SK-N-MC (cell line): ENCODE results near the gene GRB10.

Source experiments
- DNase-seq: peaks from one replicate; pipeline ENCODE4 v3.0.0-alpha.2; 2011; ENCODE audit warnings: low read depth, low spot score
- H3K27ac ChIP-seq: fragments of 200-600 bp; sonication (generic); 2 replicates; pipeline ENCODE4 v1.5.1; 2016; ENCODE audit warnings: mixed run types
- H3K36me3 ChIP-seq: fragments of 200-600 bp; sonication (generic); 2 replicates; pipeline ENCODE4 v1.6.1; 2017; ENCODE audit warnings: antibody characterized with exemption, low read length, mixed read lengths; ENCODE audit not compliant: insufficient read depth
- H3K4me3 ChIP-seq: fragments of 200-600 bp; sonication (generic); 2 replicates; pipeline ENCODE4 v1.5.1; 2016
- H3K9ac ChIP-seq: fragments of 200-600 bp; sonication (generic); 2 replicates; pipeline ENCODE4 v1.8.0; 2017; ENCODE audit warnings: mixed run types, mixed read lengths; ENCODE audit not compliant: insufficient read length
- H3K9me3 ChIP-seq: fragments of 200-600 bp; sonication (generic); 2 replicates; pipeline ENCODE4 v1.6.1; 2017; ENCODE audit warnings: low read depth, mild to moderate bottlenecking, antibody characterized with exemption, low read length, moderate library complexity, mixed read lengths
- EZH2 ChIP-seq: fragments of 200-600 bp; sonication (generic); IDR thresholded peaks from one replicate; pipeline ENCODE4 v1.6.1; 2017; ENCODE audit warnings: antibody characterized with exemption
- FOXP2 ChIP-seq: optimal IDR thresholded peaks from 2 replicates; pipeline ENCODE3; 2011; ENCODE audit warnings: mild to moderate bottlenecking, moderate library complexity; ENCODE audit not compliant: insufficient read depth; ENCODE audit errors: extremely low read length, control extremely low read depth
- POLR2AphosphoS5 ChIP-seq: IDR thresholded peaks from 2 replicates; pipeline ENCODE4 v1.6.1; 2012; ENCODE audit warnings: mild to moderate bottlenecking, low read depth, low read length, borderline replicate concordance

The GRB10 gene

DNA sequence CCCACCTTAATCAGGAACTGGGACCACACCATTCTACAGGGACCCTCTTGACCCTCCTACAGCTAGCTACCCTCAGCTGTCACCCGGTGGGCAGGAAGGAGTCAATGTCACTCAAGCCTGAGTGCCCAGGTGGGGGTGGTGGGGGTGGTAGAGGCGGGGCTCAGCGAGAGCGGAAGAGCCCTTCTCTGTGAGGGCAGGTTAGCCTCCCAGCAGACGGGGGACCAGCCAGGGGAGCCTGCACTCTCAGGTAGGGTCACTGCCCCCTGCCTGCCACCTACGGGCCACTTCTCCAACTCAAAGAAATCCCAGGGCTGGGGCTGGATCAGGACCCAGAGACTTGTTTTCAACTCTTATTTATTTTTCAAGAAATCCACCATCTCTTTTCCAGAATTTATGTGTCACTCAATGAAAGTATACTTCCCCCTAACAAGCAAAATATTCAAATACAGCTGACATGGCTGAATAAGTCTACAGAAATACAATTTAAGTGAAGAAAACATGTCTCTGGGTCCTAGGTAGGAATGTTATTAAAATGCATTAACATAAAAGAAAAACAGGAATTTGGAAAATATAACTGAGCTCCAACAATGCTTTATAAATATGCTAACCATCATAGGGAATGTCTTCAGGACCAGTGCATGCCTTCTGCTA is 154.1 kb downstream of the GRB10 start:
- TF ChIP-seq FOXP2 (no peak), POLR2AphosphoS5 (no peak)
- Histone ChIP-seq H3K27ac (no peak overlapping the region), H3K9me3 (no peaks in the 10 kb centered on the region), H3K4me3 (no peak overlapping the region), H3K9ac (no peak overlapping the region), H3K36me3 (peaks cover 20% of the 10 kb centered on the region; the same call in 1 of the 2 replicates)
- DNase-seq = no peak

- Histone ChIP-seq H3K27ac (no peak overlapping the region), H3K9ac (no peak overlapping the region), H3K9me3 (no peaks in the 10 kb centered on the region), H3K36me3 (peaks cover 20% of the 10 kb centered on the region; the same call in 1 of the 2 replicates), H3K4me3 (no peak overlapping the region)
- TF ChIP-seq FOXP2 = no peak
- TF ChIP-seq POLR2AphosphoS5 = no peak
- no peak for TF ChIP-seq EZH2
- no peak for DNase-seq
Measured at GRCh38 chr7:50627824-50628361, 154.8 kb downstream of the GRB10 start.

- H3K9me3 ChIP-seq = no peaks in the 10 kb centered on the region
- H3K36me3 ChIP-seq = peaks cover 20% of the 10 kb centered on the region; the same call in 1 of the 2 replicates
- H3K9ac ChIP-seq = no peak overlapping the region
- H3K27ac ChIP-seq = no peak overlapping the region
- no peak for DNase-seq
- TF ChIP-seq EZH2 = no peak
- TF ChIP-seq FOXP2 = no peak
- TF ChIP-seq POLR2AphosphoS5 = no peak
- no peak overlapping the region for H3K4me3 ChIP-seq
Measured at GRCh38 chr7:50626286-50626685, 156.4 kb downstream of the GRB10 start.

DNA sequence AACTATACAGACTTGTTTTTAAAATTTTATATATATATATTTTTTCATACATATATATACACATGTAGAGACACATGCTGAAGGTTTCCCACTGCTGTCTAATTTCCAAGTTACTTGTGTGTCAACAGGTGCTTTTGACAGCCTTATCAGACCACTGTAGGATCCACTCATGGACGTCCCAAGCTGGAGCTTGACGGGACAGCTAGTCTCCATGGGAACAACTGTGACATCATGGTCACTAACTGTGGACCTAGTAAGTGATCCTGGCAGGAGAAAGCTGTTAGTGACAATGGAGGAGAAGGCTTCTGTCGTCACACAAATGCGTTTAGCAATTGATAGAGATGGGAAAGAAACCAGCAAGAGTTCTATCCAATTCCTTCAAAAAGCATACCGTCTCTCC is 157.3 kb downstream of the GRB10 start:
- TF ChIP-seq EZH2 = no peak
- TF ChIP-seq POLR2AphosphoS5 = no peak
- TF ChIP-seq FOXP2 = no peak
- Histone ChIP-seq H3K9ac (no peak overlapping the region), H3K9me3 (no peaks in the 10 kb centered on the region), H3K36me3 (peaks cover 20% of the 10 kb centered on the region; the same call in 1 of the 2 replicates), H3K27ac (no peak overlapping the region), H3K4me3 (no peak overlapping the region)
- DNase-seq = no peak

DNA sequence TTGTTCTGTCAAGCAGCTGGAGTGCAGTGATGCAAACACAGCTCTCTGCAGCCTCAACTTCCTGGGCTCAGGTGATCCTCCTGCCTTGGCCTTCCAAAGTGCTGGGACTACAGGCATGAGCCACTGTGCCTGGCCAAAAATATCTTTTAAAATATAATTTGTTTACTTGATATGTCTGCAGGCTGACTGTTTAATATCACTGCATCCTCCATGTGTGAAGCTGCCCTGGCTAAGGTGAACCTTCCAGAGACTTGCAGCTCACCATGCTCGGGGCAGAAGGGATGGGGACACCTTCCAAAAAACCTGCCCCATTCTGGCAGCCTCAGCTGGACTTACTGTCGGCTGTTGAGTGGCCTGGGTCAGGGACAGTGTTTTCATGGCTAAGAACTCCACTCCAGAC is 159.9 kb downstream of the GRB10 start:
- Histone ChIP-seq H3K4me3 (no peak overlapping the region), H3K9ac (no peak overlapping the region), H3K36me3 (peaks cover 28% of the 10 kb centered on the region; the same call in 1 of the 2 replicates), H3K27ac (no peak overlapping the region), H3K9me3 (no peaks in the 10 kb centered on the region)
- no peak for TF ChIP-seq EZH2
- TF ChIP-seq FOXP2 = no peak
- no peak for TF ChIP-seq POLR2AphosphoS5
- no peak for DNase-seq

- TF ChIP-seq POLR2AphosphoS5 = no peak
- TF ChIP-seq EZH2 = no peak
- no peak for TF ChIP-seq FOXP2
- no peak for DNase-seq
- no peak overlapping the region for H3K4me3 ChIP-seq
- H3K9ac ChIP-seq = no peak overlapping the region
- peaks cover 29% of the 10 kb centered on the region; the same call in 1 of the 2 replicates for H3K36me3 ChIP-seq
- no peaks in the 10 kb centered on the region for H3K9me3 ChIP-seq
- no peak overlapping the region for H3K27ac ChIP-seq
Measured at GRCh38 chr7:50621973-50622490, 160.7 kb downstream of the GRB10 start.

GRCh38 chr7:50621206-50621605 is 161.5 kb downstream of the GRB10 start:
- H3K27ac ChIP-seq = no peak overlapping the region
- H3K9me3 ChIP-seq = no peaks in the 10 kb centered on the region
- H3K36me3 ChIP-seq = peaks cover 29% of the 10 kb centered on the region; the same call in 1 of the 2 replicates
- no peak overlapping the region for H3K4me3 ChIP-seq
- TF ChIP-seq FOXP2 (no peak), EZH2 (no peak), POLR2AphosphoS5 (no peak)
- no peak for DNase-seq
- no peak overlapping the region for H3K9ac ChIP-seq

DNA sequence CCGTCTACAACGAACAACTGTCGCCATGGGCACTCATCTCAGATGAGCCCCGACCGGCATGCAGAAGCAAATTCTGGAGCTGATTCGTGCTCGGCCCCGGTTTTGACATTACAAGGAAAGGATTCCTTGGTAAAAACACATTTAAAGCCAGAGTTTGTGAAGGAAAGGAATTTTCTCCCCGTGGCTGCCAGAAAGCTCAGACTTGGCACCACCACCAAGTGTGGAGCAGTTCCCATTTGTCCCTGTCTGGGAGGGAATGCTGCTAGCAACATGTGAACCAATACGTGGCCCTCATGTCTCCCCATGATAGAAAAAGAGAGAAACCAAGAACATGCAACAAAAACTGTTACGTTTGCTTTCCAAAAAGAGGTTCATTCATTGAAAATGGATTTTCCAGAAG is 162.3 kb downstream of the GRB10 start:
- no peak overlapping the region for H3K27ac ChIP-seq
- TF ChIP-seq EZH2 (no peak), FOXP2 (no peak), POLR2AphosphoS5 (no peak)
- H3K9me3 ChIP-seq = no peaks in the 10 kb centered on the region
- no peak for DNase-seq
- peaks cover 31% of the 10 kb centered on the region; the same call in 1 of the 2 replicates for H3K36me3 ChIP-seq
- no peak overlapping the region for H3K4me3 ChIP-seq
- no peak overlapping the region for H3K9ac ChIP-seq
